ENCODE data around the gene CD22. TPM values are rescaled to one million over a fixed set of nuclear protein-coding genes. Genes with fewer than 3 reads are reported as not detected.

Gene CD22
- total RNA-seq, 4 donors from 2014 or later: 2.7 to 5.6 (median 4.9) TPM

- no peaks in the 10 kb centered on the region for H3K4me1 ChIP-seq
- TF ChIP-seq EP300 (IDR thresholded peaks at IDR 0.05) (no peak), POLR2AphosphoS5 (IDR thresholded peaks at IDR 0.05) (no peak), POLR2A (IDR thresholded peaks at IDR 0.05) (no peak), CTCF (IDR thresholded peaks at IDR 0.05) (no peak)
- no peaks in the 10 kb centered on the region for H3K9me3 ChIP-seq
- WGBS, 2 donors (ENCODE audit: low coverage in 1 of 2): 74 to 82% methylated on average over 6 to 7 of the region's 14 CpGs
- no peaks in the 10 kb centered on the region for H3K36me3 ChIP-seq
- H3K27me3 ChIP-seq: peaks cover 80% of the 10 kb centered on the region
- ATAC-seq: no peak
- H3K27ac ChIP-seq: no peak overlapping the region
- H3K4me3 ChIP-seq: no peak overlapping the region
These were observed 2.7 kb downstream of the CD22 start for GRCh38 chr19:35331551-35332214.

- 38 to 48% methylated on average over 11 to 12 of the region's 12 CpGs for WGBS, 2 donors (ENCODE audit: low coverage in 1 of 2)
- ATAC-seq: no peak
- H3K9me3 ChIP-seq: no peaks in the 10 kb centered on the region
- no peaks in the 10 kb centered on the region for H3K4me1 ChIP-seq
- TF ChIP-seq CTCF (IDR thresholded peaks at IDR 0.05) (no peak), POLR2A (IDR thresholded peaks at IDR 0.05) (no peak)
- no peak overlapping the region for H3K27ac ChIP-seq
- H3K36me3 ChIP-seq: no peaks in the 10 kb centered on the region
- no peak overlapping the region for H3K4me3 ChIP-seq
- H3K27me3 ChIP-seq: peaks cover 81% of the 10 kb centered on the region
These were observed 3.8 kb downstream of the CD22 start for GRCh38 chr19:35332817-35333216.

GRCh38 chr19:35334144-35334753, 5.3 kb downstream of the CD22 start:
- Histone ChIP-seq H3K4me3 (no peak overlapping the region), H3K36me3 (no peaks in the 10 kb centered on the region), H3K27ac (no peak overlapping the region), H3K9me3 (no peaks in the 10 kb centered on the region), H3K4me1 (no peaks in the 10 kb centered on the region), H3K27me3 (peaks cover 81% of the 10 kb centered on the region)
- WGBS, 2 donors (ENCODE audit: low coverage in 1 of 2): 29 to 59% methylated on average over 5 to 10 of the region's 10 CpGs
- TF ChIP-seq CTCF (IDR thresholded peaks at IDR 0.05) (no peak), EP300 (IDR thresholded peaks at IDR 0.05) (no peak), POLR2AphosphoS5 (IDR thresholded peaks at IDR 0.05) (no peak), POLR2A (IDR thresholded peaks at IDR 0.05) (no peak)
- no peak for ATAC-seq

GRCh38 chr19:35336166-35336955, 7.4 kb downstream of the CD22 start:
- no peak for TF ChIP-seq EP300 (IDR thresholded peaks at IDR 0.05)
- TF ChIP-seq POLR2A (IDR thresholded peaks at IDR 0.05): no peak
- TF ChIP-seq POLR2AphosphoS5 (IDR thresholded peaks at IDR 0.05): no peak
- no peak for TF ChIP-seq CTCF (IDR thresholded peaks at IDR 0.05)
- ATAC-seq: no peak
- WGBS, 2 donors (ENCODE audit: low coverage in 1 of 2): 75 to 100% methylated on average over 2 to 4 of the region's 21 CpGs

More at GRCh38 chr19:35336166-35336955, 7.4 kb downstream of the CD22 start:
- Histone ChIP-seq H3K9me3 (no peaks in the 10 kb centered on the region), H3K27ac (no peak overlapping the region), H3K4me3 (no peak overlapping the region), H3K36me3 (no peaks in the 10 kb centered on the region), H3K4me1 (no peaks in the 10 kb centered on the region), H3K27me3 (peaks cover 64% of the 10 kb centered on the region)

Measured in gastroesophageal sphincter (tissue), 4 donors.